GM19397 (cell line): ENCODE results near the gene DAPK1.

Source experiments
- ATAC-seq: cut with Tn5 transposase; IDR thresholded peaks from one replicate; pipeline ENCODE4 v1.9.1; 2021; ENCODE audit warnings: mild to moderate bottlenecking, moderate library complexity; ENCODE audit not compliant: unreplicated experiment

Gene DAPK1

DNA sequence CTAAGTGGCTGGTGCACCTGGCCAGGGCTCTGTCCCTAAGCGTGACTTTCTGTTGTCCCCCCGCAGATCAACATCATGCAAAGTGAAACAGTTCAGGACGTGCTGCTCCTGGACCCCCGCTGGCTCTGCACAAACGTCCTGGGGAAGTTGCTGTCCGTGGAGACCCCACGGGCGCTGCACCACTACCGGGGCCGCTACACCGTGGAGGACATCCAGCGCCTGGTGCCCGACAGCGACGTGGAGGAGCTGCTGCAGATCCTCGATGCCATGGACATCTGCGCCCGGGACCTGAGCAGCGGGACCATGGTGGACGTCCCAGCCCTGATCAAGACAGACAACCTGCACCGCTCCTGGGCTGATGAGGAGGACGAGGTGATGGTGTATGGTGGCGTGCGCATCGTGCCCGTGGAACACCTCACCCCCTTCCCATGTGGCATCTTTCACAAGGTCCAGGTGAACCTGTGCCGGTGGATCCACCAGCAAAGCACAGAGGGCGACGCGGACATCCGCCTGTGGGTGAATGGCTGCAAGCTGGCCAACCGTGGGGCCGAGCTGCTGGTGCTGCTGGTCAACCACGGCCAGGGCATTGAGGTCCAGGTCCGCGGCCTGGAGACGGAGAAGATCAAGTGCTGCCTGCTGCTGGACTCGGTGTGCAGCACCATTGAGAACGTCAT is 208.5 kb downstream of the DAPK1 start:
- ATAC-seq = no peak

DNA sequence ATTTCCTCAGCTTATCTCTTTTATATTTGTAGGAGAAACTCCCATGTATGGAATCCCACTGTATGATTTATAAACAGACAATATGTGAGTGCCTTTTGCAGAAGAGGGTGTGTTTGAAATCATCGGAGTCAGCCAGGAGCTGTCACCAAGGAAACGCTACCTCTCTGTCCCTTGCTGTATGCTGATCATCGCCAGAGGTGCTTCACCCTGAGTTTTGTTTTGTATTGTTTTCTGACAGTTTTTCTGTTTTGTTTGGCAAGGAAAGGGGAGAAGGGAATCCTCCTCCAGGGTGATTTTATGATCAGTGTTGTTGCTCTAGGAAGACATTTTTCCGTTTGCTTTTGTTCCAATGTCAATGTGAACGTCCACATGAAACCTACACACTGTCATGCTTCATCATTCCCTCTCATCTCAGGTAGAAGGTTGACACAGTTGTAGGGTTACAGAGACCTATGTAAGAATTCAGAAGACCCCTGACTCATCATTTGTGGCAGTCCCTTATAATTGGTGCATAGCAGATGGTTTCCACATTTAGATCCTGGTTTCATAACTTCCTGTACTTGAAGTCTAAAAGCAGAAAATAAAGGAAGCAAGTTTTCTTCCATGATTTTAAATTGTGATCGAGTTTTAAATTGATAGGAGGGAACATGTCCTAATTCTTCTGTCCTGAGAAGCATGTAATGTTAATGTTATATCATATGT is 210.3 kb downstream of the DAPK1 start:
- ATAC-seq = no peak

DNA sequence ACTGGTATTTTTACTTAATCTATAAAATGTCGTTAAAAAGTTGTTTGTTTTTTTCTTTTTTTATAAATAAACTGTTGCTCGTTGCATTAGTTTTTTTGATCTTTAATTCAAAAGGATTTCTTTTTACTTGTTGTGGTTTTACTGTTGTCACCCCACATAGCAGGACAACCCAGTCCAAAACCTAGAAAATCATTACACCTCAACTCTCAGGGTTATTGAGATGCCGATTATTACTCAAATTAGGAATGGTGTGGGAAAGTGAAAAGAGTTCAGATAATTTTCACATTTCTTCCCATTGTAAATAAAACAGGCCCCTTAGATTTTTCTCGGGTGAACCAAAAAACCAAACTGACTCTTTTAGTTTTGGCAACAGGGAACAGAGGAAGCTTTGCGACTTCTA is 210.9 kb downstream of the DAPK1 start:
- no peak for ATAC-seq

GRCh38 chr9:87708986-87709728 is 211.5 kb downstream of the DAPK1 start:
- ATAC-seq = no peak

- ATAC-seq = no peak
These were observed 212.8 kb downstream of the DAPK1 start for GRCh38 chr9:87710443-87710842.

GRCh38 chr9:87711857-87712800 is 214.5 kb downstream of the DAPK1 start:
- no peak for ATAC-seq

DNA sequence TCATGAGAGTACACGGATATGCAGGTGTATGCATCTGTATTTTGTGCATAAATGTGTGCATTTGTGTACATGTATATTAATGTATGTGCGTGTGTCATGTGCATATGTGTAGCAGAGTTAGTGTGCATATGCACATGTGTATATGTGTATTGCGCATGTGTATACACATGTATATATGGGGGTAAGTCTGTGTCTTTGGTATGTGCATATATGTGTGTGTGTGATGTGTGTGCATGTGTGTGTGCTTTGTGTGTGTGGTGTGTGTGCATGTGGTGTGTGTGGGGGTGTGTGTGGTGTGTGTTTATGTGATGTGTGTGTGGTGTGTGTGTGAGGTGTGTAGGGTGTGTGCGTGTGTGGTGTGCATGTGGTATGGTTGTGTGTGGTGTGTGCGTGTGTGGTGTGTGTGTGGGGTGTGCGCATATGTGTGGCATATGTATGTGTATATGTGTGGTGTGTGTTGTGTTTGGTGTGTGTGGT is 215.2 kb downstream of the DAPK1 start:
- ATAC-seq = no peak

- no peak for ATAC-seq
These were observed 215.8 kb downstream of the DAPK1 start for GRCh38 chr9:87713278-87713987.

GRCh38 chr9:87713988-87714330 is 216.3 kb downstream of the DAPK1 start:
- no peak for ATAC-seq

DNA sequence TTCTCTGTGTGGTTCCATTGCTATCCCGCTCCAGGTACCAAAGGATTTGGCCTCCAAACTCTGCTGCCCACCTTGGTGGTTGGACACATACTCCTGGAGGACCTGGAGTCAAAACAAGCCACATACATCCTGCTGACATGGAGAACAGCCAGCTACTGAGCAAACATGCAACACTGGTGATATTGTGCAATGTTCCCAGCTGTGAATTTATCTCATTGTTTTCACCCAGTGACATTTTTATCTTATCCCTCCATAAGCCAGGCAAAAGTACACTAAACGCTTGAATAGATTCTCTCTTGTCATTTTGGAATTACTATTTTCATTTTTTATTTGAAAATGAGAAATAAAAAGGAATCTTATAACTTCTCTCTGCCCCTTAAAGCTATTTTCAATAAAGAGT is 217.2 kb downstream of the DAPK1 start:
- ATAC-seq = no peak

DNA sequence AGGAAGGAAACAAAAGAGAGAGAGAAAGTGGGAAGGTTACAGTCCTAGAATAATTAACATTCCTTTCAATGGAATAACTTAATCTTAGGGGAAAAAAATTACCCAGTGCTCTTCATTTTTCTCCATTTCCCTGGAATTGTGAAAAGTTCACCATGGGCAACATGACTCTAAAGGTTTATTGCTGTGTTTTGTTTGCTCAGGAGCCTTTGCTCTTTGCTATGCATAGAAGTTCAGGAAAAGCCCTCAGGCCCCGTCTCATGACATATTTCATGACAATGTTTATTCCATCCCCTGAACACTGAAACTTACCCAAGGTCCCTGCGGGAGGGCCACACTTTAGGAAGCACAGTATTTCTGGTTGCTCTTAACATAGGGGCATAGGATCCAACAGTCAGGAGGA is 218.5 kb downstream of the DAPK1 start:
- ATAC-seq = no peak

GRCh38 chr9:87717456-87717855 is 219.8 kb downstream of the DAPK1 start:
- ATAC-seq = no peak

DNA sequence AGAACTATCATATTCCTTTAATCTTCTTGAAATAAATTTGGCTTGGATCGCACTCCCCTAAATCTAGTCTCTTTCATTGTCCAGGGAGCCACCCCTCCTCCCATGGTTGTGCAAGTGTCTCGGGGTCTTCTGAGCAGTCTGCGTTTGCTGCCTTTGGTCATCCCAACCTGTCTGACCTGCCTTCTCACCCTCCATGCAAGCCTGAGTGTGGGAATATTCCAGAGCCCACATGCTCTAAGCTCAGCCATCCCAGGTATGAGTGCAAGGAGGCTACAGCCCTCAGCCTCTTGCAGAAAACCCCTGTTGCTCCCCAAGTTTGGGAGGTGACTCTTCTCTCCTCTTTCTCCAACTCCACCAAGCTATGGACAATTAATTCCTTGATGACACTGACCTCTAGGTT is 220.6 kb downstream of the DAPK1 start:
- ATAC-seq = no peak

DNA sequence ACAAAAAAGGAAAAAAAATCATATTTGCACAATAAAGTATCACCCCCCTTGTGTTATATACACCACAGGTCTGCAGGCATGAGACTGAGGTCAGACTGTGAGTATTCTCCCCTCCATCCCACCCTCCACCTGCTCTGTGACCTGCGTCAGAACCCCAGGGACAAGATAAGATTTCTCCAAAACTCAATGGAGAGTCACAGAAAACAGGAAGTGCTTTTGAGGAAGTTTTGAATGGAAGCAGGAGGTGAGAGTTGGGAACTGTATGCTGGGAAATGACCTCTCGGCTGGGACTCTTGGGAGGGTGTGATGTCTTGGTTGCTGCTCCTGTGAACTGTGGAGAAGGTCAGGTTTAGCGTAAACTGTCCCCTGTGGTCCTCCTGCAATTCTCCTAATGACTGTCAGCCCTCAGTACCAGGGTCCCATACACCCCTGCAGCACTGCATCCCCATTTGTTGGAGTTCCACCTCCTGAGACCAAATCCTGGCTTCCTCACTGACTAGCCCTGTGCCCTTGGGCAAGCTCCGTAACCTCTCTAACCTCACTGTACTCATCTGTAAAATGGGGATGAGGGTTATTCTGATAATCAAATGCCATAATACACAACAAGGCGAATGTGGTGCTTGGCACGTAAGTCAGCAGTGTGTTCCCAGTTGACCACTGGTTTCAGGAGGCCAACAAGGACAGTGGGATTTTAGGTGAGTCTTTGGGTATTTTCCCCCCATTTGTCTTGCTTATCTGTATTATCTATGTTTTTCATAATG is 221.4 kb downstream of the DAPK1 start:
- ATAC-seq = no peak

- ATAC-seq = no peak
These were observed 222.5 kb downstream of the DAPK1 start for GRCh38 chr9:87720173-87720572.

DNA sequence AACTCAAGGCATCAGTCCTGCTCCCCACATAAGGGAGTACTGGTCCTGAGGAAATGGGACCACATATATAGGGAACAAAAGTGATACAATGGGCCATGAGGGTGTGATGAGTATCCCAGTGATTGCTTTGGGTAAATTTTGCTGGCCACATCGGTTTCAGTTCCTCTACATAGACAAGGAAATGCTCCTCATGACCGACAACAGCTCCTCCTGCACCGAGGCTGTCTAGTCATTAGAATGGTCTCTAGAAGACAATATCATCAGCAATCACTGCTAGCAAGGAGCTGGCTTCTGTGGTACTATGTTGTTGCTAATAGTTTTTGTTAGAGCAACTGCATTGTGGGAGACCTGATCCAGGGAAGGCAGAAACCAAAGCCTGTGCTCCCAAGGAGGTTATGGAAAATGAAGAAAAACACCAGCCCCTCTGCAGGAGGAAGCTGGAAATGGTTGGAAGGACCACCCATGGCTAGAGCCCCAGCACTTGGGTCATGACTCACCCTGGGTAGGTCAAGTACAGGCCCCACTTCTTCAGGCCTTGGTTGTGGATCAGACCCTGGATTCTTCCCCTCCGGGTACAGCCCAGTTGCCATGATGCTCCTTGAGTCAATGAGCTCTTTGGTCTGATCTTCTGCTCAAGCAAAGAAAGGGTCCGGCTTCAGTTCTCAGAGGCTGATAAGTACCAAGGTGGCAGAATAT is 224.9 kb downstream of the DAPK1 start:
- ATAC-seq = no peak

DNA sequence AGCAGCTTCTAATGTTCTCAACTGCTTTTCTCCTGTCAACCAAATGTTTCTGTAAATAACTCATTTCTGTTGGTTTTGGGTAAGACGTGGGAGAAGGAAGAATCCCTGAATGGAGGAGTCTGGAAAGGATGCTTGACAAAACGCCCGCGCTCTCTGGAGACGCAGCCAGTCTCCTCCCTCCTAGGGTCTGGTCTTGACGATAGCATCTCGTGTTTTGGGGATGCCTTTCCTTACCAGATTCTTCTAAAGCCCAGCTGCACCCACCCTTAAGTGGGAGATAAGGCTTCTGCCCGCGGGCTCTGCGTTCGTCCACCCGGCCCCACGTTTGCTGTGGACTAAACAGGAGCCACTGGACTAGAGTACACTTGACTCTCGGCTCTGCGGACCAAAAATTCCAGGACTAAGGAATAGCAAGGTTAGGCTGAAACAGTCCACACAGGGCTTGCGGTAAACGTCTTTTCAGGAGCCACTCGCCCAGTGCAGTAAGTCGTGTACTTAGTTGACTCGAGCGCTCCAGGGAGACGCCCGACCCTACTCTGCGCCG is 227.8 kb downstream of the DAPK1 start:
- no peak for ATAC-seq

DNA sequence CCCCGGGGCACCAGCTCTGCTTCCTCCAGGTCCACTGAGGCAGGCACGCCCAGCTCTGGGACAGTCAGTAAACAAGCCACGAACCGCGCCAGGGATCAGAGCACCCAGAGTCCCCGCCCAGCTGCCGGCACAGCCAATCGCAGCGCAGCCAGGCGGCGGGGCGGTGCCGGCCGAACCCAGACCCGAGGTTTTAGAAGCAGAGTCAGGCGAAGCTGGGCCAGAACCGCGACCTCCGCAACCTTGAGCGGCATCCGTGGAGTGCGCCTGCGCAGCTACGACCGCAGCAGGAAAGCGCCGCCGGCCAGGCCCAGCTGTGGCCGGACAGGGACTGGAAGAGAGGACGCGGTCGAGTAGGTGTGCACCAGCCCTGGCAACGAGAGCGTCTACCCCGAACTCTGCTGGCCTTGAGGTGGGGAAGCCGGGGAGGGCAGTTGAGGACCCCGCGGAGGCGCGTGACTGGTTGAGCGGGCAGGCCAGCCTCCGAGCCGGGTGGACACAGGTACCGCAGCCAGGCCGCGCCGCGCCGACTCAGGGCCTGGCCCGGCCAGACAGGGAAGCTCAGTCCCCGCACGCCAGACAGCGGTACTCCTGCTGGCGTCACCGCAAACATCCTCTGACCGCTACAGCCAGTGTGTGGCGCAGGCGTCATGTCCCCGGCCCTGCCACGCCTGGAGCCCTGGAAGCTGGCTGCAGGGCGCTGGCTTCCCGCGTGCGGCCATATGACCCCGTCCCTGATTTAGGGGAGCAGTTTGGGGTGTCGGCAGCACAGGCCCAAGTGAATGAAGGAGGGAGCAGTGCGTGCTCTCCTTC is 228.4 kb downstream of the DAPK1 start, which contains the start of gene CTSL:
Gene CTSL (plus strand): TSS at position 220 of the 810 bp plus-strand sequence. CDS start 1,485 bp downstream, outside the sequence.
- ATAC-seq = no peak
